B cell (primary cell): Measurements from ENCODE around the gene HGS. TPM values are rescaled to one million over a fixed set of nuclear protein-coding genes. Genes with fewer than 3 reads are reported as not detected.

Experiments used
- ATAC-seq: fragments of 200-7000 bp; cut with Tn5 transposase; one replicate; pipeline ENCODE4 v1.10.0; 2021; ENCODE audit warnings: low read depth, mild to moderate bottlenecking, moderate number of reproducible peaks, moderate library complexity
- CTCF ChIA-PET: fragments of 350-600 bp; sonication (Branson Sonifier 250); formaldehyde crosslinking; loops from one replicate; lab custom pipeline; 2021; ENCODE audit warnings: antibody characterized with exemption, inconsistent platforms; lab: Charles Lee
- POLR2A ChIA-PET: fragments of 350-600 bp; sonication (Branson Sonifier 250); formaldehyde crosslinking; loops from one replicate; lab custom pipeline; 2021; ENCODE audit warnings: antibody characterized with exemption; lab: Charles Lee
- DNase-seq: peaks from one replicate; pipeline ENCODE4 v3.0.0; 2013
- H2AFZ ChIP-seq: 2 replicates; pipeline ENCODE4 v1.6.1; 2012; ENCODE audit warnings: mild to moderate bottlenecking, low read depth, low read length; ENCODE audit not compliant: insufficient read depth, poor library complexity, severe bottlenecking
- H3K27ac ChIP-seq, 2 donors: 1 replicate in 1 of 2; 2 replicates in 1 of 2; pipeline ENCODE4 v1.5.1; 2012 to 2013; ENCODE audit warnings: low read length in 2 of 2, mild to moderate bottlenecking in 2 of 2, moderate library complexity in 1 of 2
- H3K27me3 ChIP-seq, 4 experiments: fragments of 200-600 bp in 1 of 4; sonication (generic) in 1 of 4; replicated peaks in 1 of 4; 1 replicate in 2 of 4; 2 replicates in 2 of 4; pipeline versions ENCODE4 v1.6.1 to v1.7.0; 2013 to 2016; ENCODE audit warnings: low read length in 3 of 4, mild to moderate bottlenecking in 2 of 4, mixed read lengths in 1 of 4, moderate library complexity in 1 of 4; ENCODE audit not compliant: insufficient read depth in 4 of 4, control insufficient read depth in 3 of 4; ENCODE audit errors: control extremely low read depth in 1 of 4
- H3K36me3 ChIP-seq, 2 experiments: replicated peaks in 1 of 2; 1 replicate in 1 of 2; 2 replicates in 1 of 2; pipeline versions ENCODE4 v1.6.1 to v1.7.1; 2013; ENCODE audit warnings: low read length in 1 of 2; ENCODE audit not compliant: insufficient read depth in 2 of 2, control insufficient read depth in 1 of 2; ENCODE audit errors: control extremely low read depth in 1 of 2, extremely low read depth in 1 of 2
- H3K4me1 ChIP-seq, 2 donors: fragments of 200-600 bp in 1 of 2; sonication (generic) in 1 of 2; 1 replicate in 1 of 2; 2 replicates in 1 of 2; pipeline versions ENCODE4 v1.5.1 to v1.6.1; 2013 to 2017; ENCODE audit warnings: low read length in 2 of 2; ENCODE audit not compliant: control insufficient read depth in 2 of 2, insufficient read depth in 2 of 2
- H3K4me2 ChIP-seq: replicated peaks from 2 replicates; pipeline ENCODE3; 2012; ENCODE audit warnings: mild to moderate bottlenecking, low read depth, low read length; ENCODE audit not compliant: poor library complexity, severe bottlenecking
- H3K4me3 ChIP-seq, 5 experiments: fragments of 200-600 bp in 1 of 5; sonication (generic) in 1 of 5; 1 replicate in 3 of 5; 2 replicates in 2 of 5; pipeline versions ENCODE4 v1.5.1 to v1.7.0; 2011 to 2016; ENCODE audit warnings: low read length in 4 of 5, mild to moderate bottlenecking in 4 of 5, low read depth in 2 of 5, control low read depth in 1 of 5, moderate library complexity in 1 of 5; ENCODE audit not compliant: insufficient read depth in 1 of 5; ENCODE audit errors: control extremely low read depth in 1 of 5, extremely low read depth in 1 of 5
- H3K79me2 ChIP-seq: fragments of 200-600 bp; sonication (generic); one replicate; pipeline ENCODE4 v1.6.0; 2016; ENCODE audit warnings: low read length; ENCODE audit not compliant: control insufficient read depth, insufficient read depth
- H3K9ac ChIP-seq: fragments of 200-600 bp; sonication (generic); 2 replicates; pipeline ENCODE4 v1.6.1; 2017; ENCODE audit warnings: mild to moderate bottlenecking, low read length, moderate library complexity
- H3K9me3 ChIP-seq, 3 donors: one replicate each; pipeline versions ENCODE4 v1.6.1 to v1.7.1; 2013; ENCODE audit warnings: low read length in 2 of 3; ENCODE audit not compliant: control insufficient read depth in 2 of 3, insufficient read depth in 1 of 3; ENCODE audit errors: control extremely low read depth in 1 of 3
- H4K20me1 ChIP-seq: 2 replicates; pipeline ENCODE4 v1.6.0; 2012; ENCODE audit warnings: mild to moderate bottlenecking, low read length; ENCODE audit not compliant: insufficient read depth, control insufficient read depth, poor library complexity, severe bottlenecking
- H3K27ac Mint-ChIP-seq: one replicate; pipeline ENCODE4 v1.8.0; 2021; ENCODE audit warnings: mixed read lengths
- H3K27me3 Mint-ChIP-seq: one replicate; pipeline ENCODE4 v1.8.0; 2021; ENCODE audit warnings: mixed read lengths
- H3K4me1 Mint-ChIP-seq: one replicate; pipeline ENCODE4 v1.8.0; 2021; ENCODE audit warnings: mixed read lengths
- H3K4me3 Mint-ChIP-seq: one replicate; pipeline ENCODE4 v1.8.0; 2021; ENCODE audit warnings: mixed read lengths
- H3K9me3 Mint-ChIP-seq: one replicate; pipeline ENCODE4 v1.8.0; 2022; ENCODE audit warnings: mixed read lengths; ENCODE audit not compliant: insufficient read depth
- CTCF ChIP-seq: fragments of 200-600 bp; IDR thresholded peaks from one replicate; pipeline ENCODE4 v1.8.0; 2022; ENCODE audit warnings: antibody characterized with exemption, mild to moderate bottlenecking
- EZH2 ChIP-seq: IDR thresholded peaks from 2 replicates; pipeline ENCODE4 v1.6.1; 2012; ENCODE audit warnings: borderline replicate concordance, low read depth, mild to moderate bottlenecking, moderate library complexity, low read length; ENCODE audit not compliant: insufficient read depth, poor library complexity, severe bottlenecking
- WGBS: methylation state at CpG from one replicate; pipeline ENCODE4 v1.1.5; 2013; ENCODE audit warnings: missing lambda C conversion rate; ENCODE audit not compliant: insufficient coverage; 5-methylcytosine and 5-hydroxymethylcytosine counted together
- intact Hi-C: fragments of 100-400 bp; cut with micrococcal nuclease; formaldehyde crosslinking; loops from one replicate; pipeline ENCODE4 v1.10.0; 2022
- polyA plus RNA-seq: library from polyadenylated mRNA; depleted of rRNA; stranded (reverse); fragments of >200 nt; gene quantifications from 2 replicates; pipeline ENCODE4 v1.2.3, GENCODE V29; 2012
- total RNA-seq, 2 donors: library from RNA; stranded (reverse); fragments of 120-200 nt in 1 of 2; gene quantifications; 1 replicate in 1 of 2; 2 replicates in 1 of 2; pipeline versions ENCODE4 v1.2.3 to v1.2.4, GENCODE V29; 2013 to 2022

Gene HGS
- total and polyA plus RNA-seq, 2 donors (not counting 1 experiment from before 2014, with no cell fraction given) = 184 to 220 TPM

DNA sequence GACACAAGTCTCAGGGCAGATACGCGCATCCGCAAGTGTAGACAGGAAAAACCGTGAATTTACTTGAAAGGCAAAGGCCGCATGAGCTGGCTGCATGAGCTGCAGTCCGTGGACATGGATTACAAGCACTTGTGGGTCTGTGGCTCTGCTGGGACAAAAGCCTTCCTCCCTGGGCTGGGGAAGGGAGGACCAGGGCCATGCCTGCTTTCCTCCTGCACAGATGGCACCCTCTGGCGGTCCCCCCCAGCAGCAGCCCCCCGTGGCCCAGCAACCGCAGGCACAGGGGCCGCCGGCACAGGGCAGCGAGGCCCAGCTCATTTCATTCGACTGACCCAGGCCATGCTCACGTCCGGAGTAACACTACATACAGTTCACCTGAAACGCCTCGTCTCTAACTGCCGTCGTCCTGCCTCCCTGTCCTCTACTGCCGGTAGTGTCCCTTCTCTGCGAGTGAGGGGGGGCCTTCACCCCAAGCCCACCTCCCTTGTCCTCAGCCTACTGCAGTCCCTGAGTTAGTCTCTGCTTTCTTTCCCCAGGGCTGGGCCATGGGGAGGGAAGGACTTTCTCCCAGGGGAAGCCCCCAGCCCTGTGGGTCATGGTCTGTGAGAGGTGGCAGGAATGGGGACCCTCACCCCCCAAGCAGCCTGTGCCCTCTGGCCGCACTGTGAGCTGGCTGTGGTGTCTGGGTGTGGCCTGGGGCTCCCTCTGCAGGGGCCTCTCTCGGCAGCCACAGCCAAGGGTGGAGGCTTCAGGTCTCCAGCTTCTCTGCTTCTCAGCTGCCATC lies 17.7 kb downstream of the HGS start:
- Mint-ChIP-seq H3K4me3 (peak overlapping the region; percentile 49), H3K27ac (peak overlapping the region; percentile 59), H3K27me3 (no peaks in the 10 kb centered on the region), H3K4me1 (peaks cover 33% of the 10 kb centered on the region), H3K9me3 (no peaks in the 10 kb centered on the region)
- H3K4me2 ChIP-seq = peak overlapping the region; percentile 100
- H3K4me1 ChIP-seq = peaks cover 24 to 32% of the 10 kb centered on the region in 2 donors
- H3K79me2 ChIP-seq = peaks cover 50% of the 10 kb centered on the region
- peaks cover 28% of the 10 kb centered on the region for H4K20me1 ChIP-seq
- ATAC-seq (no peak), DNase-seq (no peak)
- intact Hi-C loops = no loop called here
- H2AFZ ChIP-seq = no peak overlapping the region
- H3K27ac ChIP-seq = peak overlapping the region in 1 of 2 donors; percentile 97
- ChIA-PET POLR2A (interaction anchor here (0.6 kb wide), 1 partner anchor 173 kb away, joined by 3 read pairs; the partner anchor contains the start of gene FSCN2), CTCF (interaction anchor here (1.0 to 1.1 kb wide), 2 partner anchors 10 to 12 kb away, joined by 3 read pairs; no protein-coding TSS in a partner anchor)
- no peaks in the 10 kb centered on the region for H3K27me3 ChIP-seq
- WGBS = 90% methylated on average over 16 of the region's 23 CpGs
- TF ChIP-seq CTCF = no peak
- TF ChIP-seq EZH2 = no peak
- H3K9ac ChIP-seq = no peak overlapping the region
- no peak overlapping the region for H3K4me3 ChIP-seq
- H3K9me3 ChIP-seq = no peaks in the 10 kb centered on the region
- H3K36me3 ChIP-seq = peaks cover 0 to 33% of the 10 kb centered on the region in 2 experiments
